ENCODE measurements around the gene ULK3.

Gene ULK3

DNA sequence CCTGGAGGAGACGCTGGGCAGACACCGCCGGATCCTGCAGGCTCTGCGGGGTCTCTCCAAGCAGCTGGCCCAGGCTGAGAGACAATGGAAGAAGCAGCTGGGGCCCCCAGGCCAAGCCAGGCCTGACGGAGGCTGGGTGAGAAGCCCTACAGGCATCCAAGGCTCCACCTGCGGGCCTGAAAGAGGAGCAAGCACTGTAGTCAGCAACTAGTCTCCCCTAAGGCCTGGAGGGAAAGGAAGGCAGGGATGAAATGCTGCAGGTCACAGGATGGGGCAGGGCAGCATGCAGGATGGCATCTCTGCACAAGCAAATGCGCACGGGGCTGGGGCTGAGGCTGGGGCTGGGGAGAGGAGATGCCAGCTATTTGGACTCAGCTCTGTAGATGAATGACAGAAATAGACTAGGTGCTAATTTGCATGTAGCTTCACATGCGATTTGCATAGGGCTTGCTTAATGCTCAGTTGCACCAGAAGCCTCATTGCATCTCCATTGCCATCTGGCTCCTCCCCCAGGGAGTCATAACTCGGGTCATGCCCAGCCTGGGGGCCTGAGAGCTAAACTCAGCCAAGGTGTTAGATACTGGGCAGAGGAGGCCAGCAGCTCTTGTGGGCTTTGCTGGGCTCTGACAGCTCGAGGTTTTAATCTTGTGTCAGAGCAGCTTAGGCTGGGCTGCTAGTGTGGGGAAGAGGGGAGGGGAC lies 21.7 kb downstream of the ULK3 start:
- peak; percentile 86 for DNase-seq

DNA sequence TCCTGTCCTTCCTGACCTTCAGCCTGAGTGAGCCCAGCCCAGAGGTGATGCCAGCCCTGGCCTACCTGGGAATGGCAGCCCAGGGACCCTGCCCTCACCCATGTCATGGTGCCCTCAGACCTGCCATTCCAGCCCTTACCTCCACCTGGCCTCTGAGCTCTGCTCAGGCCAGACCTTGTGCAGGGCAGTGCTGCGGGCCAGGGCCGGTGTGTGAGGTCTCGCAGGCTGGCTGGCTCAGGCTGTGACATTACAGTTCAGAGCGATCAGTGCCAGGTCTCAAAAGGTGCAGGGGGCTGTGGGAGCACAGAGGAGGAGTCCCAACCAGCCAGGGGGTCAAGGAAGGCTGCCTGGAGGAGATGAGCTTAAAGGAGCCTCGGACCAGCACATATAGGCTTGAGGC lies 22.9 kb downstream of the ULK3 start:
- no peak for DNase-seq

DNA sequence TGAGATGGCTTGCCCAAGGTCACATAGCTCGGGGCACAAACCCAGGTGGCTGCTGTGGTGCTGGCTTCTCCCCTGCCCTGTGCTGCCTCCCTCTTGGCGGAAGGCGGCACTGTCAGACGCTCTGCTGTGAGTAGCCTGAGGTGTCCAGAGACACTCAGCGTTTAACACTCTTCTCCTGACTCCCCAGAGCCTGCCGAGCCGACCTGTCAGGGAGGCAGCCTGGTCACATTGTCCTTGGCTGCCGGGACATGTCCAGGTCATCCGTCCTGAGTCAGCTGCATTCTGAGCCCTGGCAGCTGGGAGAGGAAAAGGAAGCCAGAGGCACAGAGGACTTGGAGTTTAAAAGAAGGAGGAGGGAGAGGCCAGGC lies 25.6 kb downstream of the ULK3 start:
- peak; percentile 78 for DNase-seq

DNA sequence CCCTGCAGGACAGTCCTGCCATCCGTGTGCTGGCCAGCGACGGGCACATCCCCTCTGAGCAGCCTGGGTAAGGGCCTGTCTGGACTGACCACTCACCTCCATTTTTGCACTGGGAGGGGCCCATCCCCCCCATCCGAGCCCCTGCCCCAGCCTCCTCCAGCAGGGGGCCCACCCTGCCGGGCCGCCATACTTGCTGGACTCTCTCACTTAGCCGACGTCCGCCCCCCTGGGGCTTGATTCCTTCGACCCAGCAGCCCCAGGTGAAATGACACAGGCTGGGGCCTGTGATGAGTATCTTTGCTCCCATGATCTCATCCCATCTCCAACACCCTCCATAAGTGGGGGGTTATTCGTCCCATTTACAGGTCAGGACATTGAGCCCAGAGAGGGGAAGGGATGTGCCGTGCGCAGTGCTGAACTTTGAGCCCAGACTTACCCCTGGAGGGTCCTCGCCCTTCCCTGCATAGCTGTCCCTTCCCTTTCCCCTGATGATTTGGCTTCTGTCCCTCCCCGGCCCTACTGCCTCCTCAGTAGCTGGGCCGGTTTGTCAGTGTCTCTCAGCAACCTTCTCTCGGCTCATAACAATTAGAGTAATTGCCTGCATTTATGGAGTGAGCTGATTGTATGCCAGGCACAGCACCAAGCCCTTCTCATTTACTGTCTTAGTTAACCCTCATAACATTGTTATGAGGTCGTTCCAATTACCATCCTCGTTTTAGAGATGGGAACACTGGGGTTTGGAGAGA lies 26.2 kb downstream of the ULK3 start:
- DNase-seq, result peak; percentile 78

DNA sequence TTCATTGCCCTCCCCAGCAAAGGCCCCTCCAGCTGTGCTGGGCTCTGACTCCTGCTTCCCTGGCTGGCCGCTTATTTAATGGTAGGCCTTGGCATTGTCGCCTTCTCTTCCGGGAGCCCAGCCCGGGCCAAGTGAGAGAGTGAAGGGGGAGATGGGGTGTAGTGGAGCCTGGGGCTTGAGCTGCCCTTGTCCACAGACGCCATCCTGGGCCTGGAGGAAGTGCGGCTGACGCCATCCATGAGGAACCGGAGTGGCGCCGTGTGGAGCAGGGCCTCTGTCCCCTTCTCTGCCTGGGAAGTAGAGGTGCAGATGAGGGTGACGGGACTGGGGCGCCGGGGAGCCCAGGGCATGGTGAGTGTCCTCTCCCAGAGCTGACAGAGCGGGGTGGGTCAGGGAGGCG lies 27.0 kb downstream of the ULK3 start:
- no peak for DNase-seq

DNA sequence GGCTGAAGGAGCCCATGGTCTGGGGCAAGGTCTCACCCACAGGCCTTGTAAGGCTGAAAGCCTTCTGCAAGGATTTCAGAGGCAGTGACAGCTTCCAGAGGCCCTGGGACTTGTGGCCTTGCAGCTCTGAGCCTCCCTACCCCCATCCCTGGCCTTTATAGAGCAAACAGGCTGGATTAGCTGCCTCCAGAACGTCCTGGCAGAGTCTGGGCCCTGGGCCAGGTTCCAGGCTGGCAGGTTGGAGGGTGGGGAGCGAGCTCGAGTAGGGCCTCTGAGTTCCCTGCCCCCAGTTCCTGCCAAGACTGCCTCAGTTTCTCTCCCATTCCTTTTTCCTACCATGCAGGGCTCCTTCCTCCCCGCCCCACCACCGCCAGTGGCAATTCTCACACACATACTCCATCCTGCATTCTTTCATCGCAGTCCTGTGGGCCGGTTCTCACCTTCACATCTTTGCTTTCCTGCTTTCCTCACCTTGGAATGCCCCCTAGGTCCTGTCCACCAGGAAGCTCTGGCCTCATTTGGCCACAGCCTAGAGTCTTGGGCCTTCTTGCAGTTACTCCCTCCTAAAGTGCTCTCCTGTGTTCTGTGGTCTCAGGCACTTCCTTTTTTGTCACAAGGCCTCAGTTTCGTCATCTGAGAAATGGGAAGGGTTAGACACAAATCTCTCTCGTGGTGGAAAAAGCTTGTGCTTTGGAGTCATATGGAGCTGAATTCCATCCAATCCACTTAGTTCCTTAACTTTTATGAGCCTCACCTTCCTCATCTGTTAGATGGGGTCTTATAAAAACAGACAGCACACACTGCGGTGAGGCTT lies 27.6 kb downstream of the ULK3 start:
- no peak for DNase-seq

DNA sequence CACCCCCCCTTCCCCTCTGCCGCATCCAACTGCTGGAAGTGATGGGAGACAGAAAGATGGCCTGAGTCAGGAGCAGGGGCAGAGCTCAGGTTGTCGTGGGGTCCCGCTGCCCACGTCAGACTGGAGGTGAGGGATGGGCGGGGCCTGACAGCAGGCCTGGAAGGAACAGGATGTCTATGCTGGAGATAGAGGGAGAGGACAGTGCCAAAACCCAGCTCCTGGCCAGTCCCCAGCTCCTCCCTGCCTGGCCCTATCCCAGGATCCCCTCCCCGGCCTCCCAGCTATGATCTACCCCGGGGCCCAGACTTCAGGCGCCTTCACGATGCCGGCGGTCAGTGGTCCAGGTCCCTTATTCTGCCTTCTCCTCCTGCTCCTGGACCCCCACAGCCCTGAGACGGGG lies 30.4 kb downstream of the ULK3 start, which contains the start of gene LMAN1L:
LMAN1L (plus strand) TSS at position 303 of the 400 bp plus-strand sequence; CDS start at position 323, 20 bp downstream.
- DNase-seq, result no peak

DNA sequence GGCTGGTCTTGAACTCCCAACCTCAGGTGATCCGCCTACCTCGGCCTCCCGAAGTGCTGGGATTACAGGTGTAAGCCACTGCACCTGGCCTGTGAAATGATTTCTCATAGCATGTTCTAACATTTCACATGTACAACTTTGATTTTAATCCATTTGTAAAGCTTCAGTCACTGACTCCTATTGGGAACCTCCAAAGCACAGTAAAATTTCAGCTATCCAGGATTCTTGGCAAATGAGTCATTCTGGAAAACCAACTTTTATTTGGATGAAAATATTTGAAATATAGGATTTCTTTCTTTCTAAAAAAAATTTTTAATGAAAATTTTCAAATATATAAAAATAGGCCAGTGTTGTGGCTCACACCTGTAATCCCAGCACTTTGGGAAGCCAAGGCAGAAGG lies 33.0 kb downstream of the ULK3 start:
- DNase-seq, result no peak

DNA sequence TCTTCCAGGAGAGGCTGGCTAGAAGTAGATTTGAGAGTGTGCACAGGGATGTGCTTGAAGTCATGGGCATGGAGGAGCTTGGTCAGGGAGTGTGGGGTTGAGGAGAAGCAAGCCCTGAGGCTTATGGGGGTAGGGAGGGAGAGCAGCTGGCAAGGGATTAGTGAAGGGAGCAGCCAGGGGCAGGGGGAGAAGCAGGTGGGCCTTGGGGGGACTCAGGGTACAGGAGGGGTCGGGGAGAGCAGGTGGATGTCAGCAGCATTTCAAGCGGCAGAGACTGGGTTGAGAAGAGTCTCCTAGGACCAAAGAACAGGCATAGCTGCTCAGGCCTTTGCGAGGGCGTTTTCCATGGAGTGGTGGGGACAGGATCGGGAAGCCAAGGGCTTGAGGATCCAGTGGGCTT lies 33.7 kb downstream of the ULK3 start:
- DNase-seq, result no peak

DNA sequence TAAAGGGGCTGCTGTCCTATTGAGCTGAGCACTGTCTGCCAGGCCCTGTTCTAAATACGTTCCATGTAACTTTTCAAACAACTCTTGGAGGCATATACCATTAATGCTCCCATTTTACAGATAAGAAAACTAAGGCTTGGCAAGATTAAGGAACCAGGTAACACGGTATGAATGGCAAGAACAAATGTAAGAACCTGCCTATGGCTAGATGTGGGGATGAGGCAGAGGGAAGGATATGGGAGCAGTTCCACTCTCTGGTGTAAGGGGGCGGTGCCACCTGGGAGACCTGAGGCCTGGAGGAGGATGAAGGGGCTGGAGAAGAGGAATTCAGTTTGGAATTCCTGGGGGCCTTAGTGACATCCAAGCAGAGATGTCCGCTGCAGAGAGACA lies 34.1 kb downstream of the ULK3 start:
- no peak for DNase-seq

DNA sequence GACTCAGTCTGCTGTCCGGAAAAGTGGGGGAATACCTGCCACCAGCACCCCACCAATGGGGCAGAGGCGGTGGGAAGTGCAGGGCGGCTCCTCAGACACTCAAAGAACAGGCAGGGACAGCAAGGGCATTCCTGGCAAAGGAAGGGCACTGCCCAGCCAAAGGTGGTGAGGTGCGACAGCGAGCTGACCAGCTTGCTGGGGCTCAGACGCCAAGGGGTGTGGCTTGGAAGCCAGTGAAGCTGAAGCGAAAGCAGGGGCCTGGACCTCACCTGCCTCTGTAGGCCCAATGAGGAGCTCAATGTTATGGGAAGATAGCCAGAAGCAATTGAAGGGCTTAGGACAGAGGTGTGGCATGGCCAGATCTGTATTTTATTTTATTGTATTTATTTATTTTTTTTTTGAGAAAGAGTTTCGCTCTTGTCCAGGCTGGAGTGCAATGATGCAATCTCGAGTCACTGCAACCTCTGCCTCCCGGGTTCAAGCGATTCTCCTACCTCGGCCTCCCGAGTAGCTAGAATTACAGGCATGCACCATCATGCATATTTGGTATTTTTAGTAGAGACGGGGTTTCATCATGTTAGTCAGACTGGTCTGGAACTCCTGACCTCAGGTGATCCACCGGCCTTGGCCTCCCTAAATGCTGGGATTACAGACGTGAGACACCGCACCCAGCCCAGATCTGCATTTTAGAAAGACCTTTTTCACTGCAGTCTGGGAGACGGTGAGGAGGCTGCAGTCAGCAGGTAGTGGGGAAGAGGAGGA lies 34.7 kb downstream of the ULK3 start:
- DNase-seq, result no peak

DNA sequence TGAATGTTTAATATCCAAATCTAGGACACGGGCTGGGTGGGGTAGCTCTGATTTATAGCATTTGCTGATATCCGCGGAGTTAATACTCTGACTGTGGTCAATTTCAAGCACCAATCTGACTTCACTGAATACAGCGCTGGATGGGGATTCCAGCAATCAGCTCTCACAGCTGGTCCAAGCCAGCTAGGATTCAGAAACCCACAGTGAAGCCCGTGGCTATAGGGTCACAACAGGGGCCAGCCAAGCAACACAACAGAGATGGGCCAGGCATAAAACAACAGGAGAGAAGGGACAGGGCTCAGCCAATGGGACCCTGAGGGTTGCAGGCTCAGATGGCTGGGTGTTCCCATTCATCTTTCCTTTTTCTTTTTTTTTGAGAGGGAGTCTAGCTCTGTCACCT lies 35.7 kb downstream of the ULK3 start:
- DNase-seq, result no peak

DNA sequence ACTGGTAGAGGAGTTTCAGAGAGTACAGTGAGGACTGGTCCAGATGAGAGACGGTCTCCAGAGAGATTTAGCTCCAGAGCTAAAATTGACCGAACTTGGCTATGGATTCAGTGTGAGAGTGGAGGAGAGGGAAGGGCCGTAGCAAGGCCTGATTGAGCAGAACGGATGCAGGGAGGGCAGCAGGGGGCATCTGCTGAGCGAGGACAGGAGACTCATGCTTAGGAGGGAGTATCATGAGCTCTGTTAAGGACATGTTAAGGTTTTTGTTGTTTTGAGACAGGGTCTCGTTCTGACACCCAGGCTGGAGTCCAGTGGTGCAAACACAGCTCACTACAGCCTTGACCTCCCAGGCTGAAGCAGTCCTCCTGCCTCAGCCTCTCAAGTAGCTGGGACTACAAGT lies 38.0 kb downstream of the ULK3 start:
- DNase-seq, result no peak

DNA sequence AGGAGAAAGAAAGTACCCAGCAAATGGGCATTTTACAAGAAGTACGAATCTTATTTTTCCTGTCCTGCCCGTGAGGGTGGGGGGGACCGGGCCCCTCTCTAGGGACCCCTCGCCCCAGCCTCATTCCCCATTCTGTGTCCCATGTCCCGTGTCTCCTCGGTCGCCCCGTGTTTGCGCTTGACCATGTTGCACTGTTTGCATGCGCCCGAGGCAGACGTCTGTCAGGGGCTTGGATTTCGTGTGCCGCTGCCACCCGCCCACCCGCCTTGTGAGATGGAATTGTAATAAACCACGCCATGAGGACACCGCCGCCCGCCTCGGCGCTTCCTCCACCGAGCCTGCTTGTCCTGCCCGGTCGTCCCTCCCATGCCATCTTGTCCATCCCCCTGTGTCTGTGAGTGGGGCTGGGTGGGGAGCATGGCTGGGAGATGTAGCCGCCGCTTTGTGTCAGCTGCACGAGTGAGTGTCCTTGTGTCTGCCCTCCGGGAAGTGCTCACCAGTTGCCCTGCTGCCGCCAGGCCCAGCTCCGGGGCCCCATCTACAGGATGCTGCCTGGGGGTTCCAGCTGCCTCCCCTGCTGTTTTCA lies 40.0 kb downstream of the ULK3 start:
- no peak for DNase-seq

DNA sequence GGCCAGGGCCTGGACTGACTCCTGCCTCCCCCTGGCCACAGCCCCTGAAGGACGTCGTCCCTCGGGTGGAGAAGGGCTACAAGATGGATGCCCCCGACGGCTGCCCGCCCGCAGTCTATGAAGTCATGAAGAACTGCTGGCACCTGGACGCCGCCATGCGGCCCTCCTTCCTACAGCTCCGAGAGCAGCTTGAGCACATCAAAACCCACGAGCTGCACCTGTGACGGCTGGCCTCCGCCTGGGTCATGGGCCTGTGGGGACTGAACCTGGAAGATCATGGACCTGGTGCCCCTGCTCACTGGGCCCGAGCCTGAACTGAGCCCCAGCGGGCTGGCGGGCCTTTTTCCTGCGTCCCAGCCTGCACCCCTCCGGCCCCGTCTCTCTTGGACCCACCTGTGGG lies 40.7 kb downstream of the ULK3 start:
- DNase-seq, result no peak

DNA sequence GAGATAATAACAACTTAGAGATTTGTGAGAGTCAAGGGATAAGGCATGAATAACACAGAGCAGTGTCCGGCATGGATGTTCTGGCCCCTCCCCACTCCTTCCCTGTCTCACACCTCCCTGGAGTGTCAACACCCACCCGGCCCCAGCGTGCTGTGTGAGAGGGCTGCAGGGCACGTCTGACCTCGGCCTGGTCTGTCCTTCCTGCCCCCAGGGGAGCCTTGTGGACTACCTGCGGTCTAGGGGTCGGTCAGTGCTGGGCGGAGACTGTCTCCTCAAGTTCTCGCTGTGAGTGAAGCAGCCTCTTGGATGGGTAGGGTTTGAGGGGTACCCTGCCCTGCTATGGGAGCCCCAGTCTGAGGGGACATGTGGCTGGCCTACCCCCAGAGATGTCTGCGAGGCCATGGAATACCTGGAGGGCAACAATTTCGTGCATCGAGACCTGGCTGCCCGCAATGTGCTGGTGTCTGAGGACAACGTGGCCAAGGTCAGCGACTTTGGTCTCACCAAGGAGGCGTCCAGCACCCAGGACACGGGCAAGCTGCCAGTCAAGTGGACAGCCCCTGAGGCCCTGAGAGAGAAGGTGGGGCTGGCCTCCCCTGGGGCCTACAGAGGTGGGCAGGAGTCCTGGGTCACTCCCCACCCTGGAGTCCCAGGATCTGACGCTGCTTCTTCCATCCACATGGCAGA lies 41.5 kb downstream of the ULK3 start:
- DNase-seq, result no peak

DNA sequence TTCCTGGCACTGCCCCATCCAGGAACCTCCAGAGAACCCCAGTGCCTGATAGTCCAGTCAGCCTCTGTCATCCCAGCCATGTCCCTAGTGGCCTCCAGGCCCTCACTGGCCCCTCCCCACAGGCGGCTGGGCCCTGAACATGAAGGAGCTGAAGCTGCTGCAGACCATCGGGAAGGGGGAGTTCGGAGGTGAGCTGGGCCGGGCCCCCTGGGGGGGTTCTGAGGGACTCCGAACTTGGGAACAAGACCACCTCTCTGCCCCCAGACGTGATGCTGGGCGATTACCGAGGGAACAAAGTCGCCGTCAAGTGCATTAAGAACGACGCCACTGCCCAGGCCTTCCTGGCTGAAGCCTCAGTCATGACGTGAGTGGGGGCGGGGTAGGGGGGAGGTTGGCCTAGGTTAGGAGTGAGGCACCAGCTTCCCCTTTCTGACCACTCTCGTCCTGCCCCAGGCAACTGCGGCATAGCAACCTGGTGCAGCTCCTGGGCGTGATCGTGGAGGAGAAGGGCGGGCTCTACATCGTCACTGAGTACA lies 42.3 kb downstream of the ULK3 start:
- DNase-seq, result no peak

DNA sequence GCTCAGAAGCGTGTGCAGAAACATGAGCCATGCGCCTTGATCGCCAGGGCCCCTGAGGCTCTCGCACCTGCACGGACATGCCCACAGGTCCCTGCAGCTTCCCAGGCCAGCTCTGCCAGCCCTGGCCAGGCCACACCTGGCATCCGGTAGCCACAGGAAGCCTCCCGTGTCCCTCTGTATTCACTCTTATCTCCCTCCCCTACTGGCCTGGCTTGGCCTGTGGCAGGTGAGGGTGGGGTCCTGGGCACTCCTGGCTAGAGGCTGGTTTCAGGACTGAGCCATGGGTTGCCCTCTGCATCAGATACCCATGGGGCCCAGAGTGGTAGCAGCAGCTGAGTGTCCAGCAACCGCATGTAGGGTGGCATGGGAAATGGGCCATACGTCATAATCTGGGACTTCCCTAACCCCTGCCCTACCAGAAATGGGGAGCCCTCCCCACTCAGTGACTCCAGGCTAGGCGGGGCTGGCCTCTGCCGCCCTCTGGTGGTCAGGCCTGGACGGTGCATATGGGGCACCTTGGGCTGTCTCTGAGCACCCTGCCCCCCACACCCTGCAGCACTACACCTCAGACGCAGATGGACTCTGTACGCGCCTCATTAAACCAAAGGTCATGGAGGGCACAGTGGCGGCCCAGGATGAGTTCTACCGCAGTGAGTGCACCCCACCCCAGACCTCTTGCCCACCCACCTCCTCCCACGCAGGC lies 42.9 kb downstream of the ULK3 start:
- peak; percentile 76 for DNase-seq

DNA sequence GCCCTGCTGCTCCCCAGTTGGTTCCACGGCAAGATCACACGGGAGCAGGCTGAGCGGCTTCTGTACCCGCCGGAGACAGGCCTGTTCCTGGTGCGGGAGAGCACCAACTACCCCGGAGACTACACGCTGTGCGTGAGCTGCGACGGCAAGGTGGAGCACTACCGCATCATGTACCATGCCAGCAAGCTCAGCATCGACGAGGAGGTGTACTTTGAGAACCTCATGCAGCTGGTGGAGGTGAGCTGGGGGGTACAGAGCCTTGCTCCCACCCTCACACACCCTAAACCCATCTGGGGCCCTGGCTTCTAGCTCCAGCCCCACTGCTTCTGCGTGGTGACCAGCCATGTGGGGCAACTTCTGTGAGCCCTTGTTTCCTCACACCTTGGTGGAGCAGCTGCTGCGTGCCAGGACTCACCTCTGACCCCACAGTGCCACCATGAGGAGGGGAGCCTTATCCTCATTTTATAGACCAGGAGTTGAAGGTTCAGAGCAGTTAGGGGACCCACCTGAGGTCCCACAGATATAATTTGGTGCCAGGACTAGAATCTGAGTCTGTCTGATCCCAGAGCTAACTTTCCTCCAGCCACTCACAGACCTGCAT lies 43.6 kb downstream of the ULK3 start:
- DNase-seq, result no peak

DNA sequence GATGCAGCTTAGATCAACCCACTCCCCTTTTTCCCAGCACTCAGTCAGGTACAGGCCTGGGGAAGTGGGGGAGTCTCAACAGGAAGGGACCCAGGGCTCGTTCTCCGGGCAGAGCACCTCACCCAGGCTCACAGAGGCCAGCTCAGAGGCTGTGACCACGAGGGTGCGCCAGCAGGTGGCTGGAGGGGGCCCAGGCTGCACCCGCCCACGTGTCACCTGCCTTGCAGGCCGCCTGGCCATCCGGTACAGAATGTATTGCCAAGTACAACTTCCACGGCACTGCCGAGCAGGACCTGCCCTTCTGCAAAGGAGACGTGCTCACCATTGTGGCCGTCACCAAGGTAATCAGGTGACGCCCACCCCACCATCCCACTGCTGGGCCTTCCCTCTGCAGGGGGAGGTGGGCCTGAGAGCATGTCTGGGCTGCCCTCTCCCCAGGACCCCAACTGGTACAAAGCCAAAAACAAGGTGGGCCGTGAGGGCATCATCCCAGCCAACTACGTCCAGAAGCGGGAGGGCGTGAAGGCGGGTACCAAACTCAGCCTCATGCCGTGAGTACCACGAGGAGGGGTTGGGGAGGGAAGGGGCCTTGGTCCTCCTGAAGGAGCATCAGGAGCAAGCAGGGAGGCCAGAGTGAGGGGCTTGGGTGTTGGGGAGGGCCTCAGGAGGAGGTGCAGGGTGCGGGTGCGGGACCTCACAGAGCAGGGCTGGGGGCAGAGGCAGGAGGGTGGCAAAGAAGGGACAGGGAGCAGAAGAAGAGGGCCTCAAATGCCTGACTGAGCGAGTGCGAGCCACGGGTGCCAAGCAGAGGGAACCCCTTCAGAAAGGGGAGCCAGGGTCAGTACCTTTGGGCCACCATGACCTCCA lies 44.3 kb downstream of the ULK3 start:
- DNase-seq, result no peak

Data from NCI-H69 (cell line).